Stimulated activated effector memory CD8-positive, alpha-beta T cell treated with anti-CD3 and anti-CD28 coated beads, Interleukin-12 subunit alpha, Interleukin-12 subunit beta, amount 100 ng/mL, for 72 hours (primary cell): ENCODE results near the gene OLFML2B.

Experiments used
- ATAC-seq: fragments of 150-1000 bp; cut with Tn5 transposase; 2 replicates; pipeline ENCODE4 v1.10.0; 2021
- DNase-seq, 2 donors: peaks; one replicate each; pipeline ENCODE4 v3.0.0; 2021 to 2022; ENCODE audit warnings: low spot score in 2 of 2
- H3K27ac Mint-ChIP-seq: one replicate; pipeline ENCODE4 v1.8.0; 2022; ENCODE audit warnings: mild to moderate bottlenecking, mixed read lengths
- H3K36me3 Mint-ChIP-seq: one replicate; pipeline ENCODE4 v1.8.0; 2022; ENCODE audit warnings: mild to moderate bottlenecking, mixed read lengths
- H3K4me1 Mint-ChIP-seq: one replicate; pipeline ENCODE4 v1.8.0; 2022; ENCODE audit warnings: mixed read lengths
- H3K4me3 Mint-ChIP-seq: one replicate; pipeline ENCODE4 v1.8.0; 2022; ENCODE audit warnings: mild to moderate bottlenecking, mixed read lengths
- H3K9me3 Mint-ChIP-seq: one replicate; pipeline ENCODE4 v1.8.0; 2022; ENCODE audit warnings: mixed read lengths

The OLFML2B gene

GRCh38 chr1:162003830-162004215 is 19.8 kb downstream of the OLFML2B start:
- no peaks in the 10 kb centered on the region for H3K9me3 Mint-ChIP-seq

GRCh38 chr1:162003061-162003829 is 20.4 kb downstream of the OLFML2B start:
- H3K4me3 Mint-ChIP-seq: no peak overlapping the region
- no peaks in the 10 kb centered on the region for H3K4me1 Mint-ChIP-seq
- ATAC-seq (no peak), DNase-seq (no peak)
- H3K9me3 Mint-ChIP-seq: no peaks in the 10 kb centered on the region
- no peaks in the 10 kb centered on the region for H3K36me3 Mint-ChIP-seq
- H3K27ac Mint-ChIP-seq: no peak overlapping the region

More at GRCh38 chr1:162003830-162004215, 19.8 kb downstream of the OLFML2B start:
- Mint-ChIP-seq H3K4me3 (no peak overlapping the region), H3K4me1 (no peaks in the 10 kb centered on the region), H3K27ac (no peak overlapping the region), H3K36me3 (no peaks in the 10 kb centered on the region)
- DNase-seq (no peak), ATAC-seq (no peak)

GRCh38 chr1:162000053-162000420 is 23.6 kb downstream of the OLFML2B start:
- DNase-seq (no peak), ATAC-seq (no peak)
- Mint-ChIP-seq H3K9me3 (no peaks in the 10 kb centered on the region), H3K4me1 (no peaks in the 10 kb centered on the region), H3K4me3 (no peak overlapping the region), H3K36me3 (no peaks in the 10 kb centered on the region), H3K27ac (no peak overlapping the region)

- Mint-ChIP-seq H3K4me3 (no peak overlapping the region), H3K9me3 (no peaks in the 10 kb centered on the region), H3K27ac (no peak overlapping the region), H3K36me3 (no peaks in the 10 kb centered on the region), H3K4me1 (no peaks in the 10 kb centered on the region)
- ATAC-seq (no peak), DNase-seq (no peak)
These were observed 24.2 kb downstream of the OLFML2B start for GRCh38 chr1:161999301-162000052.

GRCh38 chr1:161998811-161999210 is 24.9 kb downstream of the OLFML2B start:
- Mint-ChIP-seq H3K4me3 (no peak overlapping the region), H3K9me3 (no peaks in the 10 kb centered on the region), H3K27ac (no peak overlapping the region), H3K4me1 (no peaks in the 10 kb centered on the region), H3K36me3 (no peaks in the 10 kb centered on the region)
- DNase-seq (no peak), ATAC-seq (no peak)

GRCh38 chr1:161997152-161997551 is 26.5 kb downstream of the OLFML2B start:
- DNase-seq: no peak
- H3K4me3 Mint-ChIP-seq: no peak overlapping the region
- H3K9me3 Mint-ChIP-seq: no peaks in the 10 kb centered on the region
- ATAC-seq: no peak
- H3K36me3 Mint-ChIP-seq: no peaks in the 10 kb centered on the region
- H3K4me1 Mint-ChIP-seq: no peaks in the 10 kb centered on the region
- H3K27ac Mint-ChIP-seq: no peak overlapping the region

GRCh38 chr1:161994175-161994668 is 29.4 kb downstream of the OLFML2B start:
- no peak for DNase-seq
- ATAC-seq: no peak
- H3K4me3 Mint-ChIP-seq: no peak overlapping the region
- no peak overlapping the region for H3K27ac Mint-ChIP-seq
- H3K4me1 Mint-ChIP-seq: no peaks in the 10 kb centered on the region
- no peaks in the 10 kb centered on the region for H3K36me3 Mint-ChIP-seq
- H3K9me3 Mint-ChIP-seq: no peaks in the 10 kb centered on the region

GRCh38 chr1:161993576-161993975 is 30.1 kb downstream of the OLFML2B start:
- ATAC-seq: no peak
- Mint-ChIP-seq H3K27ac (no peak overlapping the region), H3K4me3 (no peak overlapping the region), H3K9me3 (no peaks in the 10 kb centered on the region), H3K4me1 (no peaks in the 10 kb centered on the region), H3K36me3 (no peaks in the 10 kb centered on the region)
- DNase-seq: no peak

GRCh38 chr1:161989786-161990185 is 33.9 kb downstream of the OLFML2B start:
- DNase-seq (no peak), ATAC-seq (no peak)
- no peaks in the 10 kb centered on the region for H3K4me1 Mint-ChIP-seq
- no peaks in the 10 kb centered on the region for H3K9me3 Mint-ChIP-seq
- no peak overlapping the region for H3K27ac Mint-ChIP-seq
- H3K36me3 Mint-ChIP-seq: no peaks in the 10 kb centered on the region
- no peak overlapping the region for H3K4me3 Mint-ChIP-seq

- H3K27ac Mint-ChIP-seq: no peak overlapping the region
- ATAC-seq: no peak
- H3K4me3 Mint-ChIP-seq: no peak overlapping the region
- H3K4me1 Mint-ChIP-seq: no peaks in the 10 kb centered on the region
- H3K9me3 Mint-ChIP-seq: no peaks in the 10 kb centered on the region
- no peaks in the 10 kb centered on the region for H3K36me3 Mint-ChIP-seq
- DNase-seq: no peak
These were observed 34.6 kb downstream of the OLFML2B start for GRCh38 chr1:161989108-161989507.

GRCh38 chr1:161988413-161988812 is 35.3 kb downstream of the OLFML2B start:
- no peaks in the 10 kb centered on the region for H3K4me1 Mint-ChIP-seq
- H3K36me3 Mint-ChIP-seq: no peaks in the 10 kb centered on the region

GRCh38 chr1:161987872-161988271 is 35.8 kb downstream of the OLFML2B start:
- no peak for DNase-seq
- Mint-ChIP-seq H3K9me3 (no peaks in the 10 kb centered on the region), H3K4me1 (no peaks in the 10 kb centered on the region), H3K36me3 (no peaks in the 10 kb centered on the region), H3K4me3 (no peak overlapping the region), H3K27ac (no peak overlapping the region)
- no peak for ATAC-seq

More at GRCh38 chr1:161988413-161988812, 35.3 kb downstream of the OLFML2B start:
- Mint-ChIP-seq H3K27ac (no peak overlapping the region), H3K4me3 (no peak overlapping the region), H3K9me3 (no peaks in the 10 kb centered on the region)
- DNase-seq (no peak), ATAC-seq (no peak)

- Mint-ChIP-seq H3K9me3 (no peaks in the 10 kb centered on the region), H3K36me3 (no peaks in the 10 kb centered on the region), H3K27ac (no peak overlapping the region), H3K4me3 (no peak overlapping the region), H3K4me1 (no peaks in the 10 kb centered on the region)
- ATAC-seq (no peak), DNase-seq (no peak)
These were observed 36.4 kb downstream of the OLFML2B start for GRCh38 chr1:161987303-161987702.

GRCh38 chr1:161986328-161986727 is 37.3 kb downstream of the OLFML2B start:
- no peaks in the 10 kb centered on the region for H3K36me3 Mint-ChIP-seq
- ATAC-seq (no peak), DNase-seq (no peak)
- H3K27ac Mint-ChIP-seq: no peak overlapping the region
- no peaks in the 10 kb centered on the region for H3K4me1 Mint-ChIP-seq
- H3K9me3 Mint-ChIP-seq: no peaks in the 10 kb centered on the region
- H3K4me3 Mint-ChIP-seq: no peak overlapping the region

- DNase-seq (no peak), ATAC-seq (no peak)
- Mint-ChIP-seq H3K4me1 (no peaks in the 10 kb centered on the region), H3K27ac (no peak overlapping the region), H3K9me3 (no peaks in the 10 kb centered on the region), H3K36me3 (no peaks in the 10 kb centered on the region), H3K4me3 (no peak overlapping the region)
These were observed 38.3 kb downstream of the OLFML2B start for GRCh38 chr1:161985301-161985822.

GRCh38 chr1:161983725-161984124 is 39.9 kb downstream of the OLFML2B start:
- H3K4me1 Mint-ChIP-seq: no peaks in the 10 kb centered on the region

More at GRCh38 chr1:161983725-161984124, 39.9 kb downstream of the OLFML2B start:
- no peak for ATAC-seq
- Mint-ChIP-seq H3K36me3 (no peaks in the 10 kb centered on the region), H3K9me3 (no peaks in the 10 kb centered on the region), H3K4me3 (no peak overlapping the region), H3K27ac (no peak overlapping the region)
- DNase-seq: no peak
